HG03520 (cell line): Measurements from ENCODE around the gene FHL1.
"Not testable (repeated sequence)": the region's sequence is repeated elsewhere in the genome, so short reads cannot be mapped to it uniquely, and the experiment has no call there.

ENCODE experiments used
- ATAC-seq: cut with Tn5 transposase; IDR thresholded peaks from one replicate; pipeline ENCODE4 v1.9.1; 2021; ENCODE audit warnings: mild to moderate bottlenecking, moderate library complexity; ENCODE audit not compliant: unreplicated experiment

Gene FHL1

GRCh38 chrX:136147315-136147901 lies at the start of gene FHL1:
Gene FHL1, plus strand, starts transcription at chrX:136147533.
- ATAC-seq = no peak

DNA sequence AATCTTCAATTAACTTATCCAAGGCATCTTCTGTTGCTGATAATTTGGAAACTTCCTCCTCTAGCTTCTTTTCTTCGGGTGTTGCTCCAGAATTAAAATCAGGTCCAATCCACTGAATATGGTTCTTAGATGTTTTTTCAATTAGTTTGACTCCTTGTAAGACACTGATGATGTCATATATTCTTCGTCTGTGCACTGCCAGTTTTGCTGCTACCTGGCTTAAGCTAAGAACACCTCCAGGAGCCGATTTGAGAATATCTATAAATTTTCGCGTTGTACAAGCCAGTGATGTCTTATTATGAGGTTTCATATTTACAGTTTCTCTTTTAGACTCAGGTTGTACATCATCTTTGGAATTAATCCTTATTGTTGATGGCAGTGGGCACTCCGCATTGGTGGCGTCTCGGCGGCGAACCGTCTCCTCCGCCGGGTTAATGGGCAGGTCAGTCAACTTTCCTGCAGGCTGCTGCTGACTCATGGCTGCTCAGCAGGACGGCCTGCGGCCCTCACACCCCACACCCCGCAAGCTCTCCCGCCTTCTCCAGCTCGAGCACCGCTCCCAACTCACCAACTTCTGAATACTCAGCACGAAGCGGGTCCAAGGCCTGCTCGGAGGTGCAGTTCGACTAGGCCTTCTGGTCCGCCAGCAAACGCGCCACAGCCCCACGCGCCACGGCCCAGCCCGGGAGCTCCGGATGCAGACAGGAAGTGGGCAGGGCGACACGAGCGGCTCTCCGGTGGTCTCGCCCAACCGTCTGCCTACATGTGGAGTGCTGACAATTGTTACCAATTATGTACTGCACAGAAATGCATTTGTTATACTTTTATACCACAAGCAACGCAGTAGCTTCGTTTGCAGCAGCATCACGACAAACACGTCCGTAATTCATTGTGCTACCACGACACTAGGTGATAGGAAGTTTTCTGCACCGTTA lies 49.2 kb upstream of the FHL1 start:
- no peak for ATAC-seq

DNA sequence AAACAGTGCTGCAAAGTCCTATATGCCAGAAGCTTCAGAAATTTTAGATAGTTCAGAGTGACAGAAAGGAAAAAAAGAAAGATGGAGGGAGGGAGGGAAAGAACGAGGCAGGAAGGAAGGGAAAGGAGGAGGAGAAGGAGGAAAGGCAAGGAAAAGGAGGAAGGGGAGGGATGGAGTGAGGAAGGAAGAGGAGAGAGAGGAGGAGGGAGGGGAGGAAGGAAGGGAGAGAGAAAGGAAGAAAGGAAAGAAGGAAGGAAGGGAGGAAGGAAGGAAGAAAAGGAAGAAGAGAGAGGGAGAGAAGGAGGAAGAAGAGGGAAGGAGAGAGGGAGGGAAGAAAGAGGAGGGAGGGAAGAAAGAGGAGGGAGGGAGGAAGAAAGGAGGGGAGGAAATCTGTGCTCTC lies 42.4 kb upstream of the FHL1 start:
- no peak for ATAC-seq

DNA sequence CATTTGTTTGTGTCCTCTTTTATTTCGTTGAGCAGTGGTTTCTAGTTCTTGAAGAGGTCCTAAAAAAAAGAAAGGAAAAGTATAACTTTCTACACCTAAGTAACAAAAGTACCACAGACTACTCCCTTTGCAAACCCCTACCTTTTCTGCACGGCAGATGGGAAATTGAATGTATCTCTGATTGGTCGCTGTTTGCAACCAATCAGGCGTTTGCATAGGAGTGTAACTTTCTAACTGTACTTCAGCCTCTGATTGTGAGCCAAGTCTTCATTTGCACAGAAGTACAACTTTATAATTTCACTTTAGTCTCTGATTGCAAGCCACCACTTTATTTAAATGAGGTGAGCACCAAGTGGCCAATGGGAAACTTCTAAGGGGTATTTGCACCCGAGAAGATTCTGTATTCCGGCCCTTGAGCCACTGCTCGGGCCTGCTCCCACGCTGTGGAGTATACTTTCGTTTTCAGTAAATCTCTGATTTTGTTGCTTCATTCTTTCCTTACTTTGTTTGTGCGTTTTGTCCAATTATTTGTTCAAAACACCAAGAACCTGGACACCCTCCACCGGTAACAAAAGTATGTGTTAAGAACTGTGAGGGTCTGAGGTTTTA lies 40.3 kb upstream of the FHL1 start:
- ATAC-seq = no peak

- ATAC-seq = not testable (repeated sequence)
These were observed 38.4 kb upstream of the FHL1 start for GRCh38 chrX:136108905-136109304.

DNA sequence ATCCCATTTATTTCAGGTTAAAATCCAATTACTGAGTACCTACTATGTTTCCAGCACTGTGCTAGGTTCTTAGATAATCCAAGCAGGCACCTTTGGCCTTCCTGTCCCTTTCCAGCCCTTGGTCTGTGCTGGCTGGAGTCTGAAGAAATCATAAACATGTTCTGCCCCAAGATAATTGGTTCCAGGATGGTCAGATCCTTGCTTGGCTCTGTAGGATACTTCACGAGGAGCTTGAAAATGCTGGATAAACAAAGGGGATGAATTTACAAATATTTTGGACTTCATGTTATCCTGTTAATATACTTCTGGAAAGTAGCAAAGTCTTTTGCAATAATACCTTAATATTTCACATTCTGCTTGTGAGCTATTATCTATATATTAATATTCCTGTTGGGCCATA lies 35.0 kb upstream of the FHL1 start:
- no peak for ATAC-seq

DNA sequence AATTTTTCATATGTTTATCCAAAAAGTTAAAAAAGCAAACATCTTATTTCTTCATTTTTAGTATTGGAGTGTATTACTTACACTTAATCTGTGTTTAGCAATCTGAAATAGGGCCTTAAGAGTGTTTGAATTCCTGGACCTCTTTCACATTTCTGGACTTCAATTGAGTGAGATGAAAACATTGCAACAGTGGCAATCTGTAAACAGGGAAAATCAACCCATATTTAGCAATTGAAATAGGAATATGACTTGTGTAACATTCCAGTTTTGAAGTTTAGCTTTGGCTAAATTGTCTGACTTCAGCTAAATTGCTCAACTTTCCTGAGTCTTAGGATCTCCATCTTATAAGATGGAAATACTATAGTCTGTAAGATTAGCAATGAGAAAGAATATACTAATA lies 34.6 kb upstream of the FHL1 start:
- ATAC-seq = no peak

DNA sequence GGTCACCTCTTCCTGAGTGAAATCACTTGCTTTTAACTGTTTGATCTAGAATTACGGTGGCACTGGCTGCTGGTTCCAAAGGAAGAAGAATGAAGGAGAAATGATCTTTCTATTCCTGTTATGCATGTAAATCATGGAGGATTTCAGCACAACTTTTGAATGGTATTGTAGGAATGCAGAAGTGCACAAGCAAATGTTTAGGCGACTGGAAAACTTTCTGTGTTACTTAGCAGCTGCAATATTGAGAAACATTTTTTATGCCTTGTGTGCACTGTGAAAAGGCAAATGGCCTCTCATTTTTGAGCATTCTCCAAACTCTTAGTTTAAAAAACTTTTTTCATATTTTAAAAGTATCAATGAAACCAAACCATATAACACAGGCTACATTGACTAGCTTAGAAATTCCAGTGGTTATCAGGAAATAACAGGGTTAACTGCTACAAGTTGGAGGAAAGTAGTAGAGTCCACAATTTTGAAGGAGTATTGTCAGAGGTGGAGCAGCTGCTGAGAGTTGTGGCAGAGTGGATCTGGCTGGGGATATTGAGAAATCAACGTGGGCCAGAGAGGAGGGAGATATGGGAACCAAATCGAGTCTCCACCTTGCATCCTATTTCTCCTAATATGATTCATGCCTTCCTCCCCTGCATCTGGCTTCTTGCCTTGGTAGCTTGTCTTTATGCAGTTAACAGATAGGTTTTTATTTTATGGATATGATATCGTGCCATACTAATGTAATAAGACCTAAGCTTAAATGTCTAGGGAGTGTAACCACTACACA lies 32.0 kb upstream of the FHL1 start:
- ATAC-seq = no peak

DNA sequence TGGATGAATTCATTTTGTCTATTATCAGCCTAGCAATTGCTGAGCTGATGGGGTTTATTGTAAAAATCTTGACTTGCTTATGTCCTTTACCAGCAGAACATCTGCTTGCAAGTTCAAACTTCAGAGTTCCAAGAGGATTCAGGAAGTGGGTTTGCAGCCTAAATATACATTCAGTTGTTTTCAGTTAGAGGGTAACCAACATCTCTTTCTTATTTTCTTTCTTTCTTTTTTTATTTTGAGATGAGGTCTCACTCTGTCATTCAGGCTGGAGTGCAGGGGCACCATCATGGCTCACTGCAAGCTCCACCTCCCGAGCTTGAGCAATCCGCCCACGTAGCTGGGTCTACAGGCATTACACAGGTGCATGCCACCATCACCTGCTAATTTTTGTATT lies 31.4 kb upstream of the FHL1 start:
- no peak for ATAC-seq

GRCh38 chrX:136121788-136122187 lies 25.5 kb upstream of the FHL1 start:
- no peak for ATAC-seq

GRCh38 chrX:136122207-136122606 lies 25.1 kb upstream of the FHL1 start:
- no peak for ATAC-seq

DNA sequence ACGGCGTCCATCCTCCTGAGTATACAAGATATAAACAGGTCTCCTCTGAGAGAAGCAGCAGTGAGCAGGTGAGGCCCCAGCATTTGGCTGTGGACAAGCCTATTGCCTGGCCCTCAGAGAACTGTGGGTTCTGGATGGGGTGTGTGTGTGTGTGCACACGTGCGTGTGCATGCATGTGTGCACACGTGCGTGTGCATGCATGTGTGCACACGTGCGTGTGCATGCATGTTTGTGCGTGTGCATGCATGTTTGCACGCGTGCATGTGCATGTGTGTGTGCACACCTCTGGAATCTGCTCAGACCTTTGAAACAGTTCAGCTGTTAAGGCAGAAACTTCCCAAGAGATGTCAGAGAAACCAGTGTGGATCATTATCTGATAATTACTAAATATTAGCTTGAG lies 22.2 kb upstream of the FHL1 start:
- no peak for ATAC-seq

GRCh38 chrX:136126371-136126770 lies 21.0 kb upstream of the FHL1 start:
- ATAC-seq = no peak

DNA sequence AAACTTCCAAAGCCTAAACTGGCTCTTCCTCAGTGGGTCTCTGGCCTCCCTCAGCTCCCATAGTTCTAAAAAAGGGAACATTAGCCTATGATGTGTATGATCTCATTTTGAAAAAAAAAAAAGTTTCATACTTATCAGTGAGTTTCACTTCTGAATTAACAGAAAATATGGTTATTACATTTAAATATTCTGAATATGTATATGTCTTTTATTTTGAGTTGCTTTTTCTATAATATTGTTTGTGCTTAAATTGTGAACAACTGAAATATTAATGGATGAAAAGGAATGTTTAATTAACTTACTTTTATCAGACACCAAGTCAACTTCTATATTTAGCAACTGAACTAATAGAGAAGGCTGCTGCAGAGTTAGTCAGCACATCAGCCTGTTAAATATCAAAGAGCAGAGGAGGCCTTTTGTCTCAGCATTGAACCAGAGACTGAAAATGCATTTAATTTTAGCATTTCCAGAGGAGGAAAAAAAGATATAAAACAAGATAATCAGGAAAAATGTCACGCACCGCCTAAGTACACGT lies 20.4 kb upstream of the FHL1 start:
- no peak for ATAC-seq

- no peak for ATAC-seq
These were observed 18.6 kb upstream of the FHL1 start for GRCh38 chrX:136128743-136129142.

GRCh38 chrX:136130931-136131833 lies 16.2 kb upstream of the FHL1 start:
- ATAC-seq = no peak

DNA sequence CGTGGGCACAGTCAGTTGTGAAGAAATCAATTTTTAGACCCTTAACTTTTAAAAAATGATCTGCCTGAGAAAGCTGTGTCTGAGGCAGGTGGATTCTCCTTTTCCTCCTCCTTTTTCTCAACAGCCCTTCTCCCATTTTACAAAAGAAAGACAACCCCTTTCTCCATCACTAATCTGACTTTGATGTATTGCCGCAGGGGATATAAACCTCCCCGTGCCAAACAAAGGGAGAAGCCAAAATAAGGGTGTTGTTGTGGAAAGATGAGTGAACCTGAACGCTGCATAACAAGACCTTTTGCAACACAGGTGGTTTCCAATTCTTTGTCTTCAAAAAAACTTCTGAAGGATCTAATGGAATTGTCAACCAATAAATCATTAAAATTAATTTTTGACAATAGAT lies 8.4 kb upstream of the FHL1 start:
- ATAC-seq = no peak

DNA sequence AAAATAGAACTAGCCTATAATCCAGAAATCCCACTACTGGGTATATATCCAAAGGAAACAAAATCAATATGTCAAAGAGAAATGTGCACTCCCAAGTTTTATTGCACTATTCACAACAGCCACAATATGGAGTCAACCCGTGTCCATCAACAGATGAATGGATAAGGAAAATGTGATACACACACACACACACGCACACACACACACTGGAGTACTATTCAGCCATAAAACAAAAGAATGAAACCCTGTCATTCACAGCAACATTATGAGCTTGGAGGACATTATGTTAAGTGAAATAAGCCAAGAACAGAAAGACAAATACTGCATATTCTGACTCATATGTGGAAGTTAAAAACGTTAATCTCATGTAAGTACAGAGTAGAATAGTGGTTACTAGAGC lies 5.8 kb upstream of the FHL1 start:
- ATAC-seq = no peak

DNA sequence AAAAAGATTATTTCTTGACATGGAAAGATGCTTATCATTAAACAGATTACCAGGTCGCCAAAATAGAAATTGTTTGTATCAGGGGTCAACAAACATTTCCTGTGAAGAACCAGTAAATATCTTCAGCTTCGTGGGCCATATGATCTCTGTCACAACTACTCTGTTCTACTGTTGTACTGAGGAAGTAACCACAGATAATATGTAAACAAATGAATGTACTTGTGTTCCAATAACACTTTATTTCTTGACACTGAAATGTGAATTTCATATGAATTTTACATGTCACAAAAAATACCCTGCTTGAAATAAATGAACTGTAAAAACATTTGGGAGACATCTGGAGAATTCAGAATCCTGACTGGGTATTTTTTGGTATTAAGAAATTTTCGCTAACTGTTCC lies 4.7 kb upstream of the FHL1 start:
- no peak for ATAC-seq

DNA sequence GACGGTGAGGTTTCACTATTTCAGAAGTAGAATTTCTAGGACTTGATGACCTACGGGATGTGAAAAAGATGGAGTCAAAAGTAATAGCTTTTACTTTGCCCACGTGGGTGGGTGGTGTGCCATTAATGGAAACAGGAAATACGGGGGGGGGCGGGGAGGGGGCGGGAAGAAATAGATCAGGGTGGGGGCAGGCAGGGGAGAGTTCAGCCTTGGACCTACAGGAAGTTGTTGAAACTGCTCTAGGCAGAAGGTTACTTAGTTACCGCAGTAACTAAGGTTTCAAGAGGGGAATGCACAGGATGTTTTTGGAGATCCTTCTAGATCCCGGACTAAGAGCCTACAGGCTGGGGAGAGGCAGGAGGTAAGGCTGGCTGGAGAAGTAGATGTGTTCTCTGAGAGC lies 3.6 kb upstream of the FHL1 start:
- ATAC-seq = no peak
